Type B pancreatic cell (in vitro differentiated cells): ENCODE results near the gene KIAA0586. TPM values are rescaled to one million over a fixed set of nuclear protein-coding genes. Genes with fewer than 3 reads are reported as not detected.

Source experiments
- DNase-seq: peaks from one replicate; pipeline ENCODE4 v3.0.0; 2021; ENCODE audit warnings: mixed read lengths; ENCODE audit not compliant: unreplicated experiment; ENCODE audit errors: extremely low spot score
- H3K27ac Mint-ChIP-seq: 2 replicates; pipeline ENCODE4 v1.8.0; 2021; ENCODE audit warnings: mild to moderate bottlenecking, mixed read lengths
- H3K27me3 Mint-ChIP-seq: 2 replicates; pipeline ENCODE4 v1.8.0; 2021; ENCODE audit warnings: mixed read lengths
- H3K36me3 Mint-ChIP-seq: 2 replicates; pipeline ENCODE4 v1.8.0; 2021; ENCODE audit warnings: mixed read lengths
- H3K4me1 Mint-ChIP-seq: one replicate; pipeline ENCODE4 v1.8.0; 2021; ENCODE audit warnings: mixed read lengths; ENCODE audit not compliant: unreplicated experiment
- H3K4me3 Mint-ChIP-seq: 2 replicates; pipeline ENCODE4 v1.8.0; 2021; ENCODE audit warnings: mild to moderate bottlenecking, mixed read lengths
- H3K9me3 Mint-ChIP-seq: 2 replicates; pipeline ENCODE4 v1.8.0; 2021; ENCODE audit warnings: mixed read lengths
- total RNA-seq: library from RNA; stranded (reverse); gene quantifications from 2 replicates; pipeline ENCODE4 v1.2.1, GENCODE V29; 2021; ENCODE audit warnings: low replicate concordance
- TF ChIP-seq, protein P1 (sequence below): fragments of 200-600 bp; sonication (generic); conservative IDR thresholded peaks from 2 replicates; pipeline ENCODE4 v1.5.0; 2021; ENCODE audit warnings: antibody characterized with exemption, mild to moderate bottlenecking

The KIAA0586 gene
- total RNA-seq, 1 donor from 2014 or later = 24.1 TPM

DNA sequence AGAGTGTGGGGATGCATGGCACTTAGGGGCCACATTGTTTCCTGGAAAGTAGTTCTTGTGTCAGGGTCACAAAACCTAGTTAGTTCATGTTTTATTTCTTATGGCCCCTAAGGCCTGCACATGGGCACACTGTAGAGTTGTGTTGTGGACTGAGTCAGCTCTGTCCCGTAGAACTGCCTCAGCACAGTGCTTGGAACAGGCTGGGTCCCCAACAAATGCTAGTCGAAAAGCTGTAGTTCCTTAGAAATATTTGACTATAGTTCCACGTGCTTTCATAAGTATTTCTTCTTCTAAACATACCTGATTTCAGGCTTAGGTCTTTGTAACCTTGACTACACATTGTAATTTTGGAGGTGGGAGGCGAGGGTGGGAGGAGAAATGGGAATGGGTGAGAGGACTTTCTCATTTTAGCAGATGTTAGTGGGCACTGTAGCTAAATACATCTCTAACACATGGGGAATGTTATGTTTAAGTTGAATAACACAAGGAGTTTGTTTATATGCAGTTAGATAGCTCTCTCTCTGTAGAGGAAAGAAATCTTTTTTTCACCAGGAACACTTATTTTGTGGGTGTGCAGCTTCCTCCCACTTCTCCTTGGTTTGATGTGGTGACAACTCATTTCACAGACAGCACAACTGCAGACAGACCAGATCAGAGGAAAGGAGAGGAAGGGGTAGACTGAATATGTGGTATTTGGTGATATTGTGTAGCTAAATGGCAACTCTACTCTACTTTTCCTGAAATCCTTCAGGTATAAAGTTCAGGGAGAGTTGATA lies 170.7 kb downstream of the KIAA0586 start:
- Mint-ChIP-seq H3K4me1 (no peaks in the 10 kb centered on the region), H3K9me3 (no peaks in the 10 kb centered on the region)

DNA sequence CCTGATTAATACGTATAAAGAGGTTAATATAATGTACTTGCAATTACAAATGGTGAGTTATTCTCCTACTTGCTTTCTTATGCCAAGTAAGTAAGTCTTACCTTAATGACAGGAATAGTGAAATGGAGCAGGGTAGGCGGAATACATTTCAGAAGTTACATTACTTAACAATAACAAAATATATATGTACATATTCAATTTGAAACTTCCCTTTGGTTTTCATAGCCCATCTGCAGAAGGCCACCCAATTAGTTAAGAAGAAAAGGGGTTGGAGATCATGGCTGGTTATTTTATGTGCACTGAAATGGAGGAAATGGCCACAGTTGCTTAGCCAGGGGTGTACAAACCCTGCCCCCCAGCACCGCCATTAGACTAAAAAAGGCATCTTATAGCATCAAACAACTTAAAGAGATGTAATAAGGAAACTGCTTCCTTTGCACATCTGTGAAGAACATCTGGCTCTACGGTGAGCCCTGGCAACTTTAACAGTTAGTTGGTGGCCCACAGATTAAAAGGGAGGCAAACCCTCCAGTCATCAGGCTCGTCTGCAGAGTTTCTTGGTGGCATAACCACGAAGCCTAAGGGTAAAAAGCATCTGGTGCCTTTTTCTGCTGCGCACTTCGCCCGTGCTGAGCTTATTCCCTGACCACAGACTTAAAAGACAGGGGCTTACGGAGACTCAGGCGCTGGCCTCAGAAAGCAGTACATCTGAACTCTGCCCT lies 171.4 kb downstream of the KIAA0586 start:
- Mint-ChIP-seq H3K27ac (no peak overlapping the region), H3K36me3 (no peaks in the 10 kb centered on the region), H3K4me1 (no peaks in the 10 kb centered on the region), H3K27me3 (peaks cover 3% of the 10 kb centered on the region), H3K9me3 (no peaks in the 10 kb centered on the region), H3K4me3 (no peak overlapping the region)
- TF ChIP-seq, protein P1, sequence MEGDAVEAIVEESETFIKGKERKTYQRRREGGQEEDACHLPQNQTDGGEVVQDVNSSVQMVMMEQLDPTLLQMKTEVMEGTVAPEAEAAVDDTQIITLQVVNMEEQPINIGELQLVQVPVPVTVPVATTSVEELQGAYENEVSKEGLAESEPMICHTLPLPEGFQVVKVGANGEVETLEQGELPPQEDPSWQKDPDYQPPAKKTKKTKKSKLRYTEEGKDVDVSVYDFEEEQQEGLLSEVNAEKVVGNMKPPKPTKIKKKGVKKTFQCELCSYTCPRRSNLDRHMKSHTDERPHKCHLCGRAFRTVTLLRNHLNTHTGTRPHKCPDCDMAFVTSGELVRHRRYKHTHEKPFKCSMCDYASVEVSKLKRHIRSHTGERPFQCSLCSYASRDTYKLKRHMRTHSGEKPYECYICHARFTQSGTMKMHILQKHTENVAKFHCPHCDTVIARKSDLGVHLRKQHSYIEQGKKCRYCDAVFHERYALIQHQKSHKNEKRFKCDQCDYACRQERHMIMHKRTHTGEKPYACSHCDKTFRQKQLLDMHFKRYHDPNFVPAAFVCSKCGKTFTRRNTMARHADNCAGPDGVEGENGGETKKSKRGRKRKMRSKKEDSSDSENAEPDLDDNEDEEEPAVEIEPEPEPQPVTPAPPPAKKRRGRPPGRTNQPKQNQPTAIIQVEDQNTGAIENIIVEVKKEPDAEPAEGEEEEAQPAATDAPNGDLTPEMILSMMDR = no peak
- no peak for DNase-seq

More for the DNA sequence above, 170.7 kb downstream of the KIAA0586 start:
- Mint-ChIP-seq H3K36me3 (no peaks in the 10 kb centered on the region), H3K27me3 (peaks cover 3% of the 10 kb centered on the region), H3K27ac (no peak overlapping the region), H3K4me3 (no peak overlapping the region)
- TF ChIP-seq, protein P1 = no peak
- no peak for DNase-seq

DNA sequence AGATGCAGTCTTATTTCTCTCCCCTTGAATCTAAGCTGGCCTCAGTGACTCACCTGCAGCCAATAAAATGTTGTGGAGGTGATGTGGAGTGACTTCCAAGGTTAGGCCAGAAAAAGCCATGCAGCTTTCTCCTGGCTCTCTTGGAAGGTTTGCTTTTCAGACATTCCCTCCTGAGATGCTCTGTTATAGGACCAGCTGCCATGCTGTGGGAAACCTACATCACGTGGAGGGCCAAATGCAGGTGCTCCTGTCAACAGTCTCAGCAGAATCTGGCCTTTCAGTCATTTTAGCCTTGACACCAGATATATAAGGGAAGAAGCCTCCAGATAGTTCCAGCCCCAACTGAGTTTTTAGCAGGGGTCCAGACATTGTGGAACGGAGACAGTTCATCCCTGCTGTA lies 172.2 kb downstream of the KIAA0586 start:
- H3K4me3 Mint-ChIP-seq = no peak overlapping the region
- TF ChIP-seq, protein P1 = no peak
- DNase-seq = no peak

More for the DNA sequence above, 172.2 kb downstream of the KIAA0586 start:
- H3K27ac Mint-ChIP-seq = no peak overlapping the region
- H3K27me3 Mint-ChIP-seq = peaks cover 3% of the 10 kb centered on the region
- no peaks in the 10 kb centered on the region for H3K9me3 Mint-ChIP-seq
- H3K4me1 Mint-ChIP-seq = no peaks in the 10 kb centered on the region
- H3K36me3 Mint-ChIP-seq = no peaks in the 10 kb centered on the region

Other genes with a start within 250 kb of the KIAA0586 start
- 61.7 and 67.3 TPM in 2 replicates for gene ACTR10, start 227.6 kb upstream of the KIAA0586 start, total RNA-seq
- 170 and 173 TPM in 2 replicates for gene PSMA3, start 182.9 kb upstream of the KIAA0586 start, total RNA-seq
- 21.9 and 24.9 TPM in 2 replicates for gene ARID4A, start 129.2 kb upstream of the KIAA0586 start, total RNA-seq
- gene TOMM20L, start 31.8 kb upstream of the KIAA0586 start, total RNA-seq = not detected in 2 replicates
- gene TIMM9, start 188 bp upstream of the KIAA0586 start, total RNA-seq = 46.0 and 46.8 TPM in 2 replicates
- gene DACT1, start 210.2 kb downstream of the KIAA0586 start, total RNA-seq = 5.2 and 29.7 TPM in 2 replicates